HG02885 (cell line): ENCODE data around the gene PGAM2.

Experiments used
- ATAC-seq: cut with Tn5 transposase; IDR thresholded peaks from one replicate; pipeline ENCODE4 v1.9.1; 2021; ENCODE audit warnings: mild to moderate bottlenecking; ENCODE audit not compliant: unreplicated experiment, poor library complexity

The PGAM2 gene

GRCh38 chr7:44065431-44066110 is at the start of gene PGAM2:
PGAM2 (minus strand) TSS chr7:44065567; CDS start chr7:44065529, 38 bp downstream.
- no peak for ATAC-seq

- no peak for ATAC-seq
Observed at GRCh38 chr7:44114586-44115310, 49.4 kb upstream of the PGAM2 start.

GRCh38 chr7:44113764-44114354 is 48.5 kb upstream of the PGAM2 start:
- ATAC-seq, result no peak

GRCh38 chr7:44112997-44113763 is 47.8 kb upstream of the PGAM2 start:
- no peak for ATAC-seq

- no peak for ATAC-seq
Observed at GRCh38 chr7:44112231-44112996, 47.0 kb upstream of the PGAM2 start.

- no peak for ATAC-seq
Observed at GRCh38 chr7:44111761-44112160, 46.4 kb upstream of the PGAM2 start.

- no peak for ATAC-seq
Observed at GRCh38 chr7:44110719-44111635, 45.6 kb upstream of the PGAM2 start.

- ATAC-seq, result no peak
Observed at GRCh38 chr7:44109991-44110390, 44.6 kb upstream of the PGAM2 start.

- no peak for ATAC-seq
Observed at GRCh38 chr7:44108768-44109750, 43.7 kb upstream of the PGAM2 start.

- no peak for ATAC-seq
Observed at GRCh38 chr7:44107961-44108767, 42.8 kb upstream of the PGAM2 start.

GRCh38 chr7:44107116-44107960 is 42.0 kb upstream of the PGAM2 start:
- ATAC-seq, result no peak

GRCh38 chr7:44106311-44107065 is 41.1 kb upstream of the PGAM2 start:
- ATAC-seq, result no peak

GRCh38 chr7:44105832-44106231 is 40.5 kb upstream of the PGAM2 start:
- ATAC-seq, result no peak

- ATAC-seq, result no peak
Observed at GRCh38 chr7:44104860-44105771, 39.7 kb upstream of the PGAM2 start.
